Nephron (organoid): Measurements from ENCODE around the gene SOAT2.

Experiments used
- H3K27ac Mint-ChIP-seq, 3 experiments: 2 replicates each; pipeline ENCODE4 v1.8.0; 2020; ENCODE audit warnings: mixed read lengths in 3 of 3, mild to moderate bottlenecking in 2 of 3, moderate library complexity in 1 of 3
- H3K27me3 Mint-ChIP-seq: 2 replicates; pipeline ENCODE4 v1.8.0; 2021; ENCODE audit warnings: low read depth, mild to moderate bottlenecking, moderate library complexity, mixed read lengths
- H3K36me3 Mint-ChIP-seq: 2 replicates; pipeline ENCODE4 v1.8.0; 2020; ENCODE audit warnings: low read depth, mixed read lengths
- H3K4me1 Mint-ChIP-seq: 2 replicates; pipeline ENCODE4 v1.8.0; 2020; ENCODE audit warnings: mixed read lengths
- H3K4me3 Mint-ChIP-seq, 3 experiments: 2 replicates each; pipeline ENCODE4 v1.8.0; 2020; ENCODE audit warnings: mild to moderate bottlenecking in 3 of 3, mixed read lengths in 3 of 3, moderate library complexity in 2 of 3
- H3K9me3 Mint-ChIP-seq: 2 replicates; pipeline ENCODE4 v1.8.0; 2020; ENCODE audit warnings: mixed read lengths
- TF ChIP-seq, protein P1 (sequence below), 3 experiments: fragments of 200-600 bp; sonication (generic); IDR thresholded peaks; one replicate each; pipeline ENCODE4 v1.5.0; 2021; ENCODE audit warnings: antibody characterized with exemption in 3 of 3; ENCODE audit not compliant: unreplicated experiment in 3 of 3

Gene SOAT2

DNA sequence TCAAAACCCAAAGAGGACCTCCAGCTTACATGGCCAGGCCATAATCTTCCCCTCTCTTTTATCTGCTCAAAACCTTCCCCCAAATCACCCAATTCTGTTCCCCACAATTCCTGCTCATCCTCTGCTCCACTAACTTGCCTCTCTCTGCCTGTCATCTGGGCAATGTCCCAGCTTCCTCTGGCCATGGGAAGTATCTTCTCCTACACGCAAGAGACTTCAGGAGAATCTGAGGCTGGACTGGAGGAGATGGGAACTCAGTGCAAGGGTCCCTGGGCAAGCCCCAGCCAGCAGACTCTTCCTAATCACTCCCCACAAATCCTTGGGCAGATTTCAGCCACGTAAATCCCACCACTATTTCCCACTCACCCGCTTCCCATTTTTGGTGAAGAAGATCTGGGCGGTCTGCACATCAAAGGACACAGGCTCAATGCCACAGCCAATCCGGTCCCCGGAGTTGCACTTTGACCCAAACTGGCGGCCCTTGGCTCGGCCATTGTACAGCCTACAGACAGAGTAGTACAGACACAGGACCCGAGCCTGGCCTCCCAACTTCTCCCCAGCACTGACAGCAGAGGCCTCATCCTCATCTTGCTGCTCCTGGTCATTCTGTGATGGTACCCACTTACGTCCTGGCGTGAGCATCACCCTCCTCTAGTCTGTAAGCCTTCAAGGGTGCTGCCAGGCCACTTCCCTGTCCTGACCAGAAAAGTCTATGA is 28.8 kb upstream of the SOAT2 start:
- Mint-ChIP-seq H3K9me3 (no peaks in the 10 kb centered on the region), H3K4me1 (peaks cover 58% of the 10 kb centered on the region), H3K36me3 (peaks cover 51% of the 10 kb centered on the region), H3K27ac (peak overlapping the region in 2 of 3 experiments; percentile 45 to 81), H3K4me3 (peak overlapping the region in 2 of 3 experiments; percentile 0 to 19), H3K27me3 (no peaks in the 10 kb centered on the region)
- TF ChIP-seq, protein P1, sequence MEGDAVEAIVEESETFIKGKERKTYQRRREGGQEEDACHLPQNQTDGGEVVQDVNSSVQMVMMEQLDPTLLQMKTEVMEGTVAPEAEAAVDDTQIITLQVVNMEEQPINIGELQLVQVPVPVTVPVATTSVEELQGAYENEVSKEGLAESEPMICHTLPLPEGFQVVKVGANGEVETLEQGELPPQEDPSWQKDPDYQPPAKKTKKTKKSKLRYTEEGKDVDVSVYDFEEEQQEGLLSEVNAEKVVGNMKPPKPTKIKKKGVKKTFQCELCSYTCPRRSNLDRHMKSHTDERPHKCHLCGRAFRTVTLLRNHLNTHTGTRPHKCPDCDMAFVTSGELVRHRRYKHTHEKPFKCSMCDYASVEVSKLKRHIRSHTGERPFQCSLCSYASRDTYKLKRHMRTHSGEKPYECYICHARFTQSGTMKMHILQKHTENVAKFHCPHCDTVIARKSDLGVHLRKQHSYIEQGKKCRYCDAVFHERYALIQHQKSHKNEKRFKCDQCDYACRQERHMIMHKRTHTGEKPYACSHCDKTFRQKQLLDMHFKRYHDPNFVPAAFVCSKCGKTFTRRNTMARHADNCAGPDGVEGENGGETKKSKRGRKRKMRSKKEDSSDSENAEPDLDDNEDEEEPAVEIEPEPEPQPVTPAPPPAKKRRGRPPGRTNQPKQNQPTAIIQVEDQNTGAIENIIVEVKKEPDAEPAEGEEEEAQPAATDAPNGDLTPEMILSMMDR (IDR thresholded peaks at IDR 0.05; ENCODE audit: unreplicated experiment in 3 of 3), result no peak

DNA sequence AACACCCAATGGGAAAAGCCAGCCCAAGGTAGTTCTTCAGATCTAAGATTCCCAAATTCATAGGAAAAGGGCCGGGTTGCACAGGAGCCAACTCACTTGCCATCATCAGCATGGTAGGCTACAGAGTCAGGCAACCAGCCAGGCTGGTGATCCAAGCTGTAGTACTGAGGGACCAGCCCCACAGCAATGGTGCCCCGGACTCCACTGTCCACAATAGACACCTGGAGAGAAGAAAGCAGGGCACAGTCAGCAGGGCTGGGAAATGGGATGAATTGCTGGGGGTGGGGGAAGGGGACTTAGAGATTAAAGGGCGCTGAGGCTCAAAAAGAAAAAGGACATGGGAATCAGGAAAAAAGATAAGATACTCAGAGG is 28.3 kb upstream of the SOAT2 start:
- Mint-ChIP-seq H3K27me3 (no peaks in the 10 kb centered on the region), H3K4me3 (no peak overlapping the region), H3K27ac (peak overlapping the region in 1 of 3 experiments; percentile 81), H3K36me3 (peaks cover 51% of the 10 kb centered on the region), H3K9me3 (no peaks in the 10 kb centered on the region), H3K4me1 (peaks cover 57% of the 10 kb centered on the region)
- TF ChIP-seq, protein P1 (IDR thresholded peaks at IDR 0.05; ENCODE audit: unreplicated experiment in 3 of 3), result no peak

DNA sequence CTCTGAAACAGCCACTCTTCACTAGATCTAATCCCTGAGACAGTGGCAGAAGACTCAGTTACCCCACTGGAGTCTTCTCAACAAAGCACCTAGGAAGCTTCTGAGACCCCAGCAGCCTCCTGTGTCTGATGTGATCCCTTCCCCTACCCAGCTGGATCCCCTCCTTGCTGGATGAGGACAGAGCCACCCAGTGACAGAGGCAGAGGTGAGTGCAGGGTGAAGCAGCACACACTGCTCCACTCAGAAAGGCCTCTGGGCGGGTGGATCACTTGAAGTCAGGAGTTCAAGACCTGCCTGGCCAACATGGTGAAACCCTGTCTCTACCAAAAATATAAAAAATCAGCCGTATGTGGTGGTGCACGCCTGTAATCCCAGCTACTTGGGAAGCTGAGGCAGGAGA is 26.8 kb upstream of the SOAT2 start:
- Mint-ChIP-seq H3K36me3 (peaks cover 46% of the 10 kb centered on the region), H3K27me3 (no peaks in the 10 kb centered on the region), H3K27ac (peak overlapping the region in 1 of 3 experiments; percentile 81), H3K9me3 (no peaks in the 10 kb centered on the region), H3K4me3 (no peak overlapping the region), H3K4me1 (peaks cover 51% of the 10 kb centered on the region)
- TF ChIP-seq, protein P1 (IDR thresholded peaks at IDR 0.05; ENCODE audit: unreplicated experiment in 3 of 3), result no peak

- TF ChIP-seq, protein P1 (IDR thresholded peaks at IDR 0.05; ENCODE audit: unreplicated experiment in 3 of 3), result no peak
- Mint-ChIP-seq H3K4me1 (peaks cover 46% of the 10 kb centered on the region), H3K36me3 (peaks cover 42% of the 10 kb centered on the region)
Measured at GRCh38 chr12:53077030-53077429, 26.3 kb upstream of the SOAT2 start.

GRCh38 chr12:53078425-53079225 is 24.7 kb upstream of the SOAT2 start:
- TF ChIP-seq, protein P1 (IDR thresholded peaks at IDR 0.05; ENCODE audit: unreplicated experiment in 3 of 3), result no peak
- peaks cover 36% of the 10 kb centered on the region for H3K4me1 Mint-ChIP-seq
- peak overlapping the region; percentile 89 to 92 (median 90) for H3K4me3 Mint-ChIP-seq
- no peaks in the 10 kb centered on the region for H3K9me3 Mint-ChIP-seq
- peak overlapping the region; percentile 97 to 98 (median 98) for H3K27ac Mint-ChIP-seq
- peaks cover 33% of the 10 kb centered on the region for H3K36me3 Mint-ChIP-seq
- H3K27me3 Mint-ChIP-seq, result no peaks in the 10 kb centered on the region

More at GRCh38 chr12:53077030-53077429, 26.3 kb upstream of the SOAT2 start:
- H3K27ac Mint-ChIP-seq, result peak overlapping the region; percentile 30 to 84 (median 74)
- peak overlapping the region; percentile 82 to 90 (median 83) for H3K4me3 Mint-ChIP-seq
- H3K9me3 Mint-ChIP-seq, result no peaks in the 10 kb centered on the region
- no peaks in the 10 kb centered on the region for H3K27me3 Mint-ChIP-seq
